H1 (cell line): ENCODE measurements around the gene ATP11A.

Experiments
- CHD2 ChIP-seq: IDR thresholded peaks from 2 replicates; pipeline ENCODE4 v1.6.1; 2012; ENCODE audit warnings: low read length, improper control_type of control experiment
- CTCF ChIP-seq, 3 experiments: IDR thresholded peaks; 1 replicate in 2 of 3; 2 replicates in 1 of 3; pipeline versions ENCODE4 v1.5.1 to v1.6.1; 2011; ENCODE audit warnings: low read length in 3 of 3, mild to moderate bottlenecking in 3 of 3, inconsistent platforms in 2 of 3, low read depth in 1 of 3, moderate library complexity in 1 of 3; ENCODE audit not compliant: insufficient read depth in 1 of 3; ENCODE audit errors: control extremely low read depth in 1 of 3
- EGR1 ChIP-seq: IDR thresholded peaks from 2 replicates; pipeline ENCODE4 v1.6.1; 2011; ENCODE audit warnings: low read depth, low read length, borderline replicate concordance
- EP300 ChIP-seq, 2 experiments: IDR thresholded peaks; 1 replicate in 1 of 2; 2 replicates in 1 of 2; pipeline ENCODE4 v1.6.1; 2011 to 2012; ENCODE audit warnings: low read depth in 2 of 2, low read length in 2 of 2, mild to moderate bottlenecking in 2 of 2, borderline replicate concordance in 1 of 2, inconsistent platforms in 1 of 2, moderate library complexity in 1 of 2
- EZH2 ChIP-seq: fragments of 200-600 bp; sonication (generic); IDR thresholded peaks from 2 replicates; pipeline ENCODE4 v1.7.1; 2012; ENCODE audit warnings: low read depth, mild to moderate bottlenecking, moderate library complexity, low read length, inconsistent platforms; ENCODE audit not compliant: severe bottlenecking
- KDM1A ChIP-seq: fragments of 200-600, 300-600 bp; sonication (generic); IDR thresholded peaks from 2 replicates; pipeline ENCODE4 v1.7.1; 2016; ENCODE audit warnings: mild to moderate bottlenecking, low read length, borderline replicate concordance
- NRF1 ChIP-seq: IDR thresholded peaks from 2 replicates; pipeline ENCODE4 v1.6.1; 2011; ENCODE audit warnings: mild to moderate bottlenecking, low read depth, low read length, improper control_type of control experiment
- POLR2A ChIP-seq, 2 experiments: IDR thresholded peaks; 1 replicate in 1 of 2; 2 replicates in 1 of 2; pipeline ENCODE4 v1.6.1; 2011; ENCODE audit warnings: low read depth in 2 of 2, low read length in 2 of 2, mild to moderate bottlenecking in 2 of 2; ENCODE audit errors: control extremely low read depth in 1 of 2
- POLR2AphosphoS5 ChIP-seq: IDR thresholded peaks from 2 replicates; pipeline ENCODE4 v1.6.1; 2011; ENCODE audit warnings: low read depth, low read length
- RFX5 ChIP-seq: IDR thresholded peaks from 2 replicates; pipeline ENCODE4 v1.6.1; 2011; ENCODE audit warnings: low read depth, low read length, improper control_type of control experiment, borderline replicate concordance

- TF ChIP-seq EZH2 = no peak
- no peak for TF ChIP-seq EP300 (IDR thresholded peaks at IDR 0.05; ENCODE audit: borderline replicate concordance in 1 of 2, low read depth in 2 of 2, low read length in 2 of 2)
- no peak for TF ChIP-seq KDM1A
- no peak for TF ChIP-seq CTCF (IDR thresholded peaks at IDR 0.05; ENCODE audit: control extremely low read depth in 1 of 3, insufficient read depth in 1 of 3, low read depth in 1 of 3, low read length in 3 of 3)
- no peak for TF ChIP-seq CHD2
- no peak for TF ChIP-seq POLR2A (IDR thresholded peaks at IDR 0.05; ENCODE audit: control extremely low read depth in 1 of 2, low read depth in 2 of 2, low read length in 2 of 2)
- no peak for TF ChIP-seq EGR1
- TF ChIP-seq NRF1 = no peak
- TF ChIP-seq RFX5 = no peak
- no peak for TF ChIP-seq POLR2AphosphoS5
Observed at GRCh38 chr13:112875627-112876026, 185.8 kb downstream of the ATP11A start.
